HepG2 (cell line): ENCODE measurements around the gene ZNF575. TPM values are rescaled to one million over a fixed set of nuclear protein-coding genes. Genes with fewer than 3 reads are reported as not detected.
A peak's percentile ranks its signal among the peaks of the same experiment; 100 is the strongest.

ENCODE experiments used
- BRD4 ChIP-seq: sonication (generic); formaldehyde crosslinking; IDR thresholded peaks from 2 replicates; pipeline ENCODE4 v1.4.0; 2020; ENCODE audit warnings: missing genetic modification reagents
- DR1 ChIP-seq: sonication (generic); formaldehyde crosslinking; IDR thresholded peaks from 2 replicates; pipeline ENCODE4 v1.8.0; 2021; ENCODE audit warnings: mild to moderate bottlenecking, missing genetic modification reagents, inconsistent platforms
- EHMT2 ChIP-seq: fragments of 200-600 bp; sonication (generic); IDR thresholded peaks from 2 replicates; pipeline ENCODE4 v1.7.0; 2017; ENCODE audit warnings: antibody characterized with exemption, low read depth, low read length, borderline replicate concordance
- HIVEP1 ChIP-seq: sonication (generic); formaldehyde crosslinking; IDR thresholded peaks from 2 replicates; pipeline ENCODE4 v1.4.0; 2020; ENCODE audit warnings: mild to moderate bottlenecking, missing genetic modification reagents
- JARID2 ChIP-seq: sonication (generic); formaldehyde crosslinking; IDR thresholded peaks from 2 replicates; pipeline ENCODE4 v1.8.1; 2023; ENCODE audit warnings: missing genetic modification reagents, inconsistent platforms; ENCODE audit not compliant: insufficient replicate concordance
- PHB2 ChIP-seq: fragments of 450-650 bp; IDR thresholded peaks from 2 replicates; pipeline ENCODE4 v1.6.1; 2018; ENCODE audit not compliant: partially characterized antibody
- PRMT3 ChIP-seq: sonication (generic); formaldehyde crosslinking; IDR thresholded peaks from 2 replicates; pipeline ENCODE4 v1.8.1; 2022; ENCODE audit warnings: low read depth, mild to moderate bottlenecking, moderate library complexity, missing genetic modification reagents, borderline replicate concordance
- SNAPC4 ChIP-seq: sonication (generic); formaldehyde crosslinking; IDR thresholded peaks from 2 replicates; pipeline ENCODE4 v1.4.0; 2020; ENCODE audit warnings: mild to moderate bottlenecking, missing genetic modification reagents
- ZBTB49 ChIP-seq: sonication (generic); formaldehyde crosslinking; IDR thresholded peaks from 2 replicates; pipeline ENCODE4 v1.4.0; 2020; ENCODE audit warnings: missing genetic modification reagents, borderline replicate concordance
- ZFP90 ChIP-seq: sonication (generic); formaldehyde crosslinking; IDR thresholded peaks from 2 replicates; pipeline ENCODE4 v1.8.0; 2022; ENCODE audit warnings: missing genetic modification reagents, mild to moderate bottlenecking, inconsistent platforms, borderline replicate concordance
- ZNF18 ChIP-seq: sonication (generic); formaldehyde crosslinking; IDR thresholded peaks from 2 replicates; pipeline ENCODE4 v1.8.0; 2022; ENCODE audit warnings: mild to moderate bottlenecking, missing genetic modification reagents; ENCODE audit not compliant: insufficient replicate concordance
- ZNF335 ChIP-seq: sonication (generic); formaldehyde crosslinking; IDR thresholded peaks from 2 replicates; pipeline ENCODE4 v1.4.0; 2020; ENCODE audit warnings: missing genetic modification reagents
- ZNF510 ChIP-seq: sonication (generic); formaldehyde crosslinking; IDR thresholded peaks from 2 replicates; pipeline ENCODE4 v1.4.0; 2020; ENCODE audit warnings: low read depth, mild to moderate bottlenecking, missing genetic modification reagents
- ZNF512B ChIP-seq: sonication (generic); formaldehyde crosslinking; IDR thresholded peaks from 2 replicates; pipeline ENCODE4 v1.5.1; 2020; ENCODE audit warnings: missing genetic modification reagents, mild to moderate bottlenecking, borderline replicate concordance
- ZZZ3 ChIP-seq: sonication (generic); formaldehyde crosslinking; IDR thresholded peaks from 2 replicates; pipeline ENCODE4 v1.4.0; 2020; ENCODE audit warnings: missing genetic modification reagents, mild to moderate bottlenecking, borderline replicate concordance
- polyA plus RNA-seq, 8 experiments: library from polyadenylated mRNA; depleted of rRNA in 3 of 8; stranded (reverse) in 7 of 8; unstranded in 1 of 8; fragments of >200 nt; fragmentation: Illumina TruSeq in 4 of 8; extraction: Trizol in 4 of 8; gene quantifications; 2 replicates each; pipeline versions ENCODE4 v1.2.1 to v1.2.3, GENCODE V29; 2011 to 2016; ENCODE audit warnings: low read depth in 4 of 8, missing spikeins in 1 of 8, mixed read lengths in 1 of 8; ENCODE audit not compliant: insufficient read depth in 1 of 8
- total RNA-seq, 5 experiments: library from RNA; depleted of rRNA; stranded (reverse); fragments of >200 nt; fragmentation: Illumina TruSeq; extraction: Trizol; gene quantifications; 2 replicates each; pipeline ENCODE4 v1.2.3, GENCODE V29; 2016; ENCODE audit warnings: low read depth in 1 of 5

The ZNF575 gene
- total and polyA plus RNA-seq, 2 of the 13 experiments (the other 11 are each of a cell fraction or from before 2014, with no cell fraction given): 0.17 to 0.27 TPM

GRCh38 chr19:43526884-43527859 lies 5.8 kb upstream of the ZNF575 start, which contains the start of gene ETHE1 (continued):
- TF ChIP-seq EHMT2: no peak
- peak; percentile 63; the same call in 1 of the 2 replicates for TF ChIP-seq DR1
- no peak for TF ChIP-seq ZBTB49 (CRISPR knock-in tag)
- no peak for TF ChIP-seq ZNF18 (CRISPR knock-in tag)
- no peak for TF ChIP-seq PHB2
- no peak for TF ChIP-seq JARID2 (CRISPR knock-in tag)
- TF ChIP-seq ZNF335 (CRISPR knock-in tag): peak; percentile 71; the same call in 1 of the 2 replicates
- TF ChIP-seq SNAPC4 (CRISPR knock-in tag): no peak
- TF ChIP-seq ZZZ3 (CRISPR knock-in tag): no peak
- TF ChIP-seq ZNF510 (CRISPR knock-in tag): no peak
- TF ChIP-seq PRMT3 (CRISPR knock-in tag): no peak
- no peak for TF ChIP-seq BRD4 (CRISPR knock-in tag)
- TF ChIP-seq ZFP90: no peak; the same call in 1 of the 2 replicates
- no peak for TF ChIP-seq ZNF512B (CRISPR knock-in tag)
- TF ChIP-seq HIVEP1 (CRISPR knock-in tag): no peak
